GM21529 (cell line): ENCODE data around the gene ZNRF3.
"Not testable (repeated sequence)": the region's sequence is repeated elsewhere in the genome, so short reads cannot be mapped to it uniquely, and the experiment has no call there.

ENCODE experiments used
- ATAC-seq: cut with Tn5 transposase; IDR thresholded peaks from one replicate; pipeline ENCODE4 v1.9.1; 2021; ENCODE audit not compliant: unreplicated experiment

The ZNRF3 gene

GRCh38 chr22:29080106-29080975 is 197.0 kb downstream of the ZNRF3 start:
- ATAC-seq = no peak

GRCh38 chr22:29081517-29082236 is 198.3 kb downstream of the ZNRF3 start:
- ATAC-seq = no peak

- no peak for ATAC-seq
Observed at GRCh38 chr22:29082826-29083545, 199.6 kb downstream of the ZNRF3 start.

GRCh38 chr22:29083576-29083932 is 200.2 kb downstream of the ZNRF3 start:
- not testable (repeated sequence) for ATAC-seq

GRCh38 chr22:29083933-29084591 is 200.7 kb downstream of the ZNRF3 start:
- ATAC-seq = no peak

- no peak for ATAC-seq
Observed at GRCh38 chr22:29087012-29087411, 203.6 kb downstream of the ZNRF3 start.

GRCh38 chr22:29088809-29089208 is 205.4 kb downstream of the ZNRF3 start:
- ATAC-seq = no peak

- no peak for ATAC-seq
Observed at GRCh38 chr22:29089507-29089906, 206.1 kb downstream of the ZNRF3 start.

GRCh38 chr22:29090039-29090438 is 206.7 kb downstream of the ZNRF3 start:
- no peak for ATAC-seq

GRCh38 chr22:29092243-29092642 is 208.9 kb downstream of the ZNRF3 start:
- ATAC-seq = no peak

- no peak for ATAC-seq
Observed at GRCh38 chr22:29093030-29093429, 209.7 kb downstream of the ZNRF3 start.

- ATAC-seq = no peak
Observed at GRCh38 chr22:29093501-29094300, 210.3 kb downstream of the ZNRF3 start.

GRCh38 chr22:29095459-29095858 is 212.1 kb downstream of the ZNRF3 start:
- ATAC-seq = no peak

- no peak for ATAC-seq
Observed at GRCh38 chr22:29096736-29097669, 213.6 kb downstream of the ZNRF3 start.

- ATAC-seq = no peak
Observed at GRCh38 chr22:29098296-29098695, 214.9 kb downstream of the ZNRF3 start.

- no peak for ATAC-seq
Observed at GRCh38 chr22:29102300-29102699, 218.9 kb downstream of the ZNRF3 start.

GRCh38 chr22:29103121-29103520 is 219.7 kb downstream of the ZNRF3 start:
- ATAC-seq = no peak

GRCh38 chr22:29105468-29105867 is 222.1 kb downstream of the ZNRF3 start:
- no peak for ATAC-seq

- ATAC-seq = no peak
Observed at GRCh38 chr22:29106839-29107238, 223.5 kb downstream of the ZNRF3 start.
